Tibial nerve (tissue), 4 donors: ENCODE results near the gene ZBTB7C.

Experiments used
- CTCF ChIP-seq, 5 experiments: fragments of 200-600 bp in 3 of 5; fragments of 450-650 bp in 2 of 5; sonication (generic) in 3 of 5; IDR thresholded peaks; one replicate each; pipeline ENCODE4 v1.5.1; 2016 to 2019; ENCODE audit warnings: antibody characterized with exemption in 5 of 5, mild to moderate bottlenecking in 3 of 5, moderate library complexity in 2 of 5
- EP300 ChIP-seq, 2 donors: sonication (generic); formaldehyde crosslinking; IDR thresholded peaks; one replicate each; pipeline ENCODE4 v1.6.1; 2017; ENCODE audit warnings: antibody characterized with exemption in 2 of 2, mild to moderate bottlenecking in 1 of 2
- POLR2A ChIP-seq, 2 donors: fragments of 450-650 bp; IDR thresholded peaks; one replicate each; pipeline ENCODE4 v1.6.1; 2017; ENCODE audit warnings: antibody characterized with exemption in 2 of 2, mild to moderate bottlenecking in 2 of 2, moderate library complexity in 2 of 2

GRCh38 chr18:48236822-48237221, 172.4 kb downstream of the ZBTB7C start:
- TF ChIP-seq CTCF (IDR thresholded peaks at IDR 0.05) (no peak), POLR2A (IDR thresholded peaks at IDR 0.05) (no peak), EP300 (IDR thresholded peaks at IDR 0.05) (peak in 1 of 2 donors; percentile 18)
